Suprapubic skin (tissue), 3 donors: ENCODE measurements around the gene CHI3L1.

ENCODE experiments used
- EP300 ChIP-seq: sonication (generic); formaldehyde crosslinking; IDR thresholded peaks from one replicate; pipeline ENCODE4 v1.6.1; 2017; ENCODE audit warnings: antibody characterized with exemption
- POLR2A ChIP-seq, 2 donors: fragments of 450-650 bp; IDR thresholded peaks; one replicate each; pipeline ENCODE4 v1.6.1; 2017; ENCODE audit warnings: antibody characterized with exemption in 2 of 2, mild to moderate bottlenecking in 2 of 2, moderate library complexity in 2 of 2
- TF ChIP-seq, protein P1 (sequence below), 2 donors: fragments of 200-600 bp in 1 of 2; fragments of 450-650 bp in 1 of 2; sonication (generic) in 1 of 2; IDR thresholded peaks; one replicate each; pipeline ENCODE4 v1.5.1; 2016 to 2019; ENCODE audit warnings: antibody characterized with exemption in 2 of 2, mild to moderate bottlenecking in 1 of 2, moderate library complexity in 1 of 2

DNA sequence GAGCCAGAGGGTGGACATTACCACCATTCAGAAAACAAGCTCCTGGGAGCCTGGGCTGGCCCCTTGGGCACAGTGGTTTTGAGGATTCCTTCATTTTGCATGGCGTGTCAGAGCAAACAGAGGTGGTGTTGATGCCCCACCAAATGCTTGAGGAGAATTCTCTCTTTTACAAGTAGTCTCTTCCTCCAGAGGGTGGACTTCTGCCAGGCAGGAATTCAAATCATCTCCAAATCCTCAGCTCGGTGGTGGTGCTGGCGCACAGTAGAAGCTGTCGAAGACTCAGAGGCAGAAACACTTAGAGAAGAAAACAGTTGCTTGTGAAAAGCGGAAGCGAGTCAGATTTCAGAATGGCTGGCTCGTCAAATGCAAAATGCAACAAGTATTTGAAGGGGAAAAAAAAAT lies 3.4 kb upstream of the CHI3L1 start:
- TF ChIP-seq, protein P1, sequence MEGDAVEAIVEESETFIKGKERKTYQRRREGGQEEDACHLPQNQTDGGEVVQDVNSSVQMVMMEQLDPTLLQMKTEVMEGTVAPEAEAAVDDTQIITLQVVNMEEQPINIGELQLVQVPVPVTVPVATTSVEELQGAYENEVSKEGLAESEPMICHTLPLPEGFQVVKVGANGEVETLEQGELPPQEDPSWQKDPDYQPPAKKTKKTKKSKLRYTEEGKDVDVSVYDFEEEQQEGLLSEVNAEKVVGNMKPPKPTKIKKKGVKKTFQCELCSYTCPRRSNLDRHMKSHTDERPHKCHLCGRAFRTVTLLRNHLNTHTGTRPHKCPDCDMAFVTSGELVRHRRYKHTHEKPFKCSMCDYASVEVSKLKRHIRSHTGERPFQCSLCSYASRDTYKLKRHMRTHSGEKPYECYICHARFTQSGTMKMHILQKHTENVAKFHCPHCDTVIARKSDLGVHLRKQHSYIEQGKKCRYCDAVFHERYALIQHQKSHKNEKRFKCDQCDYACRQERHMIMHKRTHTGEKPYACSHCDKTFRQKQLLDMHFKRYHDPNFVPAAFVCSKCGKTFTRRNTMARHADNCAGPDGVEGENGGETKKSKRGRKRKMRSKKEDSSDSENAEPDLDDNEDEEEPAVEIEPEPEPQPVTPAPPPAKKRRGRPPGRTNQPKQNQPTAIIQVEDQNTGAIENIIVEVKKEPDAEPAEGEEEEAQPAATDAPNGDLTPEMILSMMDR (IDR thresholded peaks at IDR 0.05): no peak
- TF ChIP-seq EP300: no peak
- no peak for TF ChIP-seq POLR2A (IDR thresholded peaks at IDR 0.05)
